ENCODE measurements around the gene TEX2.

Gene TEX2

DNA sequence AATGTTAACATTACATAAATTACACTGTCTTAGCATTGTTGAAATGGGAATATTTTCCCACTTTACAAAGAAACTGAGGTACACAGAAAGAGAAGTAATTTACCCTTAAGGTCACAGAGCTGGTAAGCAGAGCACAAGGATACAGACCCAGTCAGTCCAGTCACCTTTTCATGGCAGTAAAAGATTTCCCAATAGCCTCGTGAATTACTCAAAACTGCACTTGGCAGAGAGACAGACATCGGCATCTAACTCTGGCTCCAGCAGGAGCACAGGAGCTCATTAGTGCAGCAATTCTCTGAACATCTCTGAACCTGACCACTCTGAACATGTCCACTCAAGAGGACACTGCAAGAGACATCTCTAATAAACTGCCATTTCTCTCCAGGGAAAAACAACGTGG is 3.1 kb downstream of the TEX2 start:
- no peak overlapping the region for H3K4me3 ChIP-seq (ENCODE audit: low read depth, low read length)
- in situ Hi-C loops (cut with HindIII; ENCODE audit: low sequenced_read_pairs) = no loop called here
- TF ChIP-seq, protein P1, sequence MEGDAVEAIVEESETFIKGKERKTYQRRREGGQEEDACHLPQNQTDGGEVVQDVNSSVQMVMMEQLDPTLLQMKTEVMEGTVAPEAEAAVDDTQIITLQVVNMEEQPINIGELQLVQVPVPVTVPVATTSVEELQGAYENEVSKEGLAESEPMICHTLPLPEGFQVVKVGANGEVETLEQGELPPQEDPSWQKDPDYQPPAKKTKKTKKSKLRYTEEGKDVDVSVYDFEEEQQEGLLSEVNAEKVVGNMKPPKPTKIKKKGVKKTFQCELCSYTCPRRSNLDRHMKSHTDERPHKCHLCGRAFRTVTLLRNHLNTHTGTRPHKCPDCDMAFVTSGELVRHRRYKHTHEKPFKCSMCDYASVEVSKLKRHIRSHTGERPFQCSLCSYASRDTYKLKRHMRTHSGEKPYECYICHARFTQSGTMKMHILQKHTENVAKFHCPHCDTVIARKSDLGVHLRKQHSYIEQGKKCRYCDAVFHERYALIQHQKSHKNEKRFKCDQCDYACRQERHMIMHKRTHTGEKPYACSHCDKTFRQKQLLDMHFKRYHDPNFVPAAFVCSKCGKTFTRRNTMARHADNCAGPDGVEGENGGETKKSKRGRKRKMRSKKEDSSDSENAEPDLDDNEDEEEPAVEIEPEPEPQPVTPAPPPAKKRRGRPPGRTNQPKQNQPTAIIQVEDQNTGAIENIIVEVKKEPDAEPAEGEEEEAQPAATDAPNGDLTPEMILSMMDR (IDR thresholded peaks at IDR 0.05; ENCODE audit: low read depth, low read length) = no peak
- peak; percentile 23 for DNase-seq (ENCODE audit: low read depth, low spot score)

DNA sequence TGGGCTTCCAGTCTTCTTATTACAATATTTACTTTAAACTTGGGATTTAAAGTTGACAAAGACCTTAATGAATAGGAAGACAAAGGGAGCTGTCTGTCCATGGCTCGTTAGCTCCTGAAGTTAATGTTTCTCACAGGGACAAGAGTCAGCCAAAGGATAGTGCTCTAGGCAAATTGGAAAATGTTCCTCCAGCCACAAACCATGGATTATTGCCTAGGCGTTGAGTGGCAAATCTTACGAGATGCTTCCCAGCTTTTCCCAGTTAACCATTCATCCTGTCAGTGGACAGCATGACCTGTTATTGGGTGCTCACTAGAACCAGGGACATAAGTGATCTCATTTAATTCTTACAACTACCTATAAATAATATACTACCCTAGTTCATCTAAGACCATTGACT is 3.6 kb downstream of the TEX2 start:
- DNase-seq (ENCODE audit: low read depth, low spot score) = no peak
- in situ Hi-C loops (cut with HindIII; ENCODE audit: low sequenced_read_pairs) = no loop called here
- no peak overlapping the region for H3K4me3 ChIP-seq (ENCODE audit: low read depth, low read length)
- TF ChIP-seq, protein P1 (IDR thresholded peaks at IDR 0.05; ENCODE audit: low read depth, low read length) = no peak

DNA sequence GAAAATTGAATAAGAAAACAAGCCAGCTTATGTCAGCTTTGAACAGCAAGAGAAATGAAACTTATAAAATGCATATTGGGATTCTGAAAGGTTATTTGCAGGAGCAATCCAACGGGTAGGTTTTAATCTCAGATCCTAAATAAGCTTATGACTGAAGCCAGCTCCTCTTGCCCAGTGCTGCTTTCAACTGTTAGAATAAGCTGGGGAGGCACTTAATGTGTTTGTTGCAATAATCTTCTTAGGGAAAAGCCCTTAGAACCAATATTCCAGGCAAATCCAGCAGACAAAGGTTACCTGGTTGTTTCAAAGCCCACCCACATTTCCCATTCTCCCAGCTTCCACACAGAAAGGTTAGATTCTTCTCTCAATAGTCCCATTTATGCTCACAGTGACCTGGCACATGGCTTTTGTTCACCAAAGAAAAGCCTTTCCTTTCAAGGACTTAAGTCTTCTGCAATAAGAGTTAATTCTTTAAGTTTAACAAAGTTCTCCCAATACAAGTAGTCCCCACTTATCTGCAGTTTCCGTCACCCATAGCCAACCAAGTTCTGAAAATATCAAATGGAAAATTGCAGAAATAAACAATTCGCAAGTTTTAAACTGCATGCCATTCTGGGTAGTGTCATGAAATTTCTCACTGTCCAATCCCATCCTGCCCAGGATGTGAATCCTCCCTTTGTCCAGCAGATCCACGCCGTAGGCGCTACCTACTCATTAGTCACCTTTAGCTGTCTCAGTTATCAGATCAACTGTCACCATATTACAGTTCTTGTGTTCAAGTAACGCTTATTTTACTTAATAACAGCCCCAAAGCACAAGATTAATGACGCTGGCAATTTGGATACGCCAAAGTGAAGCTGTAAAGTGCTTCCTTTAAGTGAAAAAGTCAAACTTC is 5.9 kb downstream of the TEX2 start:
- H3K4me3 ChIP-seq (ENCODE audit: low read depth, low read length) = no peak overlapping the region
- in situ Hi-C loops (cut with HindIII; ENCODE audit: low sequenced_read_pairs) = no loop called here
- TF ChIP-seq, protein P1 (IDR thresholded peaks at IDR 0.05; ENCODE audit: low read depth, low read length) = no peak
- DNase-seq (ENCODE audit: low read depth, low spot score) = no peak

DNA sequence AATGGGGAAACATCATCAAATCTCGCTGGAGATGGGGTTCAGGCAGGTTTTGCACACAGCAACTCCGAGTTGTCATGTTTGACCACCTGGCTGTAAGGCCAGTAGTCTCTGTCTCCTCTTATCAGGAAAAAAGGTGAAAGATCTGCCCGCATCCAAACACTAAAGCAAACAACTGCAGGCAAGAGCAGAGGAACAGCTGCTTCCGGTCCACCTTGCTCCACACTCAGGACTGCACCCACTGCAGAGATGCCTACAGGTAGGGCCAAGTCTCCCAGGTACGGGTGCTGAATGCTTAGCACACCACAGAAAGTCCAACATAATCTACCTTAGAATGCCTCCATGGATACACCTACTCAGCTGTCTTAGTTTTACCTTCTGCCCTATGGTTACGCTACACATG is 7.3 kb downstream of the TEX2 start:
- in situ Hi-C loops (cut with HindIII; ENCODE audit: low sequenced_read_pairs) = no loop called here
- TF ChIP-seq, protein P1 (IDR thresholded peaks at IDR 0.05; ENCODE audit: low read depth, low read length) = no peak
- DNase-seq (ENCODE audit: low read depth, low spot score) = no peak
- no peak overlapping the region for H3K4me3 ChIP-seq (ENCODE audit: low read depth, low read length)

DNA sequence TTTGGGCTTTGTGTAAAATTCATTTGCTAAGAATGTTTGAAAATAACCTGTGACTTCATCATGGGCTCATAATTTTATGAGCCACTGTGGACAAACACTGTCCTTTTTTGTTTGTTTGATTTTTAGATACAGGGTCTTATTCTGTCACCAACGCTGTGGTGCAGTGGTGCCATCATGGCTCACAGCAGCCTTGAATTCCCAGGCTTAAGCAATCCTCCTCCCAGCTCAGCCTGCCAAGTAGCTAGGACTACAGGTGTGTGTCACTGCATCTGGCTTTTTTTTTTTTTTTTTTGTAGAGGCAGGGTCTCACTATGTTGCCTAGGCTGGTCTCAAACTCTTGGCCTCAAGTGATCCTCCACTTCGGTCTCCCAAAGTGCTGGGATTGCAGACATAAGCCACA is 8.3 kb downstream of the TEX2 start:
- no peak overlapping the region for H3K4me3 ChIP-seq (ENCODE audit: low read depth, low read length)
- DNase-seq (ENCODE audit: low read depth, low spot score) = no peak
- TF ChIP-seq, protein P1 (IDR thresholded peaks at IDR 0.05; ENCODE audit: low read depth, low read length) = no peak
- in situ Hi-C loops (cut with HindIII; ENCODE audit: low sequenced_read_pairs) = no loop called here

DNA sequence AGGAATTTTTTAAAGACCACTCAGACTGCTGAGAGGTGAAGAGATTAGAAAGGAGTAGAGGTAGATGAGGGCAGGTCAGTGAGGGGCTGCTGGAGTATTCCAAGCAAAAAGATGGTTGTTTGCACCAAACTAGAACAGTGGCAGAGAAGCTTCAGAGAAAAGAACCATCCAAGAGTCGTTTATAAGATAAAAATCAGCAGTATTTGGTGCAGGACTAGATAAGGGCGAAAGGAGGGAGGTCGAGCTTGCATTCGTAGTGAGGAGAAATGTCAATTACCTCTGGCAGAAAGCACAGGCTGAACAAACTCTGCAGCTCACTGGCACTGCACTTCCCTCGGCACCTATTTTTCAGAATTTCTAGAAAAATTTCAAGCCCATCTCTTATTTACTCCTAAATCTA is 9.6 kb downstream of the TEX2 start:
- H3K4me3 ChIP-seq (ENCODE audit: low read depth, low read length) = no peak overlapping the region
- in situ Hi-C loops (cut with HindIII; ENCODE audit: low sequenced_read_pairs) = no loop called here
- TF ChIP-seq, protein P1 (IDR thresholded peaks at IDR 0.05; ENCODE audit: low read depth, low read length) = no peak
- DNase-seq (ENCODE audit: low read depth, low spot score) = no peak

All from astrocyte of the spinal cord (primary cell).